Measurements from ENCODE around the gene TIGD4.

GRCh38 chr4:152763796-152764195, 15.7 kb downstream of the TIGD4 start:
- no peak for TF ChIP-seq CTCF (IDR thresholded peaks at IDR 0.05)
- TF ChIP-seq POLR2A (IDR thresholded peaks at IDR 0.05) = no peak
